HG02588 (cell line): ENCODE results near the gene TYW1.
"Not testable (repeated sequence)": the region's sequence is repeated elsewhere in the genome, so short reads cannot be mapped to it uniquely, and the experiment has no call there.

ENCODE experiments used
- ATAC-seq: cut with Tn5 transposase; IDR thresholded peaks from one replicate; pipeline ENCODE4 v1.9.1; 2021; ENCODE audit warnings: mild to moderate bottlenecking, moderate library complexity; ENCODE audit not compliant: unreplicated experiment

The TYW1 gene

DNA sequence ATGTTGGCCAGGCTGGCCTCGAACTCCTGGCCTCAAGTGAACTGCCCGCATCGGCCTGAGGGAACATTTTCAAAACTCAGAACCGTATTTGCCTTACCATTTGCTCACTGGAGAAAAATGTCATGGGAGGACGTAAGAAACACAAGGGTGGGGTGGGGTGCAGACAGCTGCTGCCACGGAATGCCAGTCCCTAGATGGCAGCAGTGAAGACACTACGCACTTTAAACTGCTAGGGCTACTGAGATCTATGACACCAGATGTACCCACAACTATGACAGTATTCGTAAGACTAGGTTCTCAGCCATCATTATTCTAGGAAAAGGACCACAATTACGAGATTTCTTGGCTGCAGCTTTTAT lies 2.0 kb upstream of the TYW1 start:
- ATAC-seq, result peak; percentile 29

DNA sequence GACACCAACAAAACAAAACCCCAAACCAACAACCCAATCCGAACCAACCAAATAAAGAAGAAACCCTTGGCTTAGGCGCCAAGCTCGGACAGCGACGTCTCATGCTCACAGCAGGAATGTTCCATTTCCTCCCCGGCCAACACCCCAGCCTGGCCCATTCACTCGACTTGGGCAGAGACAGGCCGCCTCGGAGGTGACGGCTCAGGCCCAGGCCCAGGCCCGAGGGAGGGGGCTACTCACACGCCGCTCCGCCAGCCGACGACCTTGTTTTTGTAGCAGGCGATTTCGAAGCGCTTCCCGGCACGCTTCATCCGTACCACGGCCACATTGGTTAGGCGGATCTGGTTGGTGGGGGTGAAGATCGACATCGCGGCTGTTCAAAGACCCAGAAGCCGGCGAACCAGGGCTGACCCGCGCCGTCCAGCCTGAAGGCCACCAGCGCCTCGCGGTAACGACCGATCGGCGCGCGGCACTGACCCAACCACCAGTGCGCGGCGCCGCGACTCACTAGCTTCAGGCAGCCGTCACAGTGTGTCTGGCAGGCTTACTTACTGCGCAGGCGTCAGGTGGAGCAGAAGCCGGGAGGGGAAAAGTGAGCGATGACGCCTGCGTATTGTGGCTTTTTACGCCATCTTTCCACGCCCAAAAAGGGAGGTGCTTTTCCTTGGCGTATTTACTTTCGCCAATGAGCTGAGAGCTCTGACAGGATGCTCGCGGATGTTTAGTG lies 1.4 kb upstream of the TYW1 start, which contains the start of gene SBDS:
Gene SBDS, minus strand, starts transcription at position 537 of the 727 bp plus-strand sequence. Its CDS starts 169 bp downstream, at position 368.
- ATAC-seq, result peak; percentile 60

DNA sequence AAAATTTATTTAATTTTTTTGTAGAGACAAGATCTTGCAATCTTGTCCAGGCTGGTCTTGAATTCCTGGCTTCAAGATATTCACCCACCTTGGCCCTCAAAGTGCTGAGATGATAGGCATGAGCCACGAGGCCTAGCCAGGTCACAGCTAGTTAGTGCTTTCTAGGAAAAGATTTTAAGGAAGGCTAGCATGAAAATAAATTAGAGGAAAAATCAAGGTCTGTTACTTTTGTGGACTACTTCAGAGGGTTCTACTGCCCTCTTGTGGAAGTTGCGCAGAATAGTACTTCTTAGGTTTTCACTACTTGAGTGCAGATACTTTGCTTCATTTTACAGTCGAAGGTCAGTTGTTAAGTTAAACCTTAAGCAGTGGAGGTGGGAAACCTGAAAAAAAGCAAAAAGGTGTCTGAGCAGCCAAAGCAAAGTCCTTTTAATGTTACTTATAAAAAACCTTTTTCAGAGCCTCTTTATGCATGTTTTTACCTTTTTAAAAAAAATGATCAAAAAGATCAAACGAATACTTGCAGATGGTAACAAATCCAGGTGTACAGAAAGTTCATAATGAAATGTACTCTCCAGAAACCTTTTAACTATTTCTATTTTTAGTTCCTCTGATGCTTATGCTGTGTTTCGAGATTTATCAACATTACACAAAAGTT lies 4.1 kb downstream of the TYW1 start:
- ATAC-seq, result not testable (repeated sequence)

DNA sequence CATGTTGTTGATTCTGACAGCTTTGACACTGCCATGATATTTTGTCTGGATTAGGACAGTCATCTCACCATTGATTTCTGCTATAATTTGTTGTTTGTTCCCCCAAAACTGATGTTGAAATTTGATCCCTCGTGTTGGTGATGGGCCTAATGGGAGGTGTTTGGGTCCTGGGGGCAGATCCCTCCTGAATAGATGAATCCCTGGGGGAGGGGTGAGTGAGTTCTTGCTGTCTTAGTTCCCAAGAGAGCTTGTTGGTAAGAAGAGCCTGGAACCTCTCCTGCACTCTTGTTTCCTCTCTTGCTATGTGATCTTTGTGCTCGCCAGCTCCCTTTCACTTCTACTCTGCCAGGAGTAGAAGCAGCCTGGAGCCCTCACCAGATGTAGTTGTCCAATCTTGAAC lies 7.5 kb downstream of the TYW1 start:
- ATAC-seq, result not testable (repeated sequence)

DNA sequence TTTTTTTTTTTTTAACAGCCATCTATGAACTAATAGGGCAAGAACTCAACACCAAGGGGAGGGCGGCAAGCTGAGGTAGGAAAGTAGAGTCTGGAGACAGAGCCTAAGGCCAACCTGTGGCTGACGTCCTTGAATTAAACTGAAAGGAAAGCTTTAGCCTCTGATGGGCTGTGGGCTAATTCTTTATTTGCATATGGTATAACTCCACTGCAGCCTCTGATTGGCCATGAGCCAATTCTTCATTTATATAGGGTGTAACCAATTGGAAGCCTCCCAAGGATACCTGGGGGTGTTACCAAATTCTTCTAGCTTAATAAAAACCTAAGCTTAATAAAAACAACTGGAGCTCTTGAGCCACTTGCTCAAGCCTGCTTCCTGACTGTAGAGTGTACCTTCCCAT lies 10.3 kb downstream of the TYW1 start:
- no peak for ATAC-seq

DNA sequence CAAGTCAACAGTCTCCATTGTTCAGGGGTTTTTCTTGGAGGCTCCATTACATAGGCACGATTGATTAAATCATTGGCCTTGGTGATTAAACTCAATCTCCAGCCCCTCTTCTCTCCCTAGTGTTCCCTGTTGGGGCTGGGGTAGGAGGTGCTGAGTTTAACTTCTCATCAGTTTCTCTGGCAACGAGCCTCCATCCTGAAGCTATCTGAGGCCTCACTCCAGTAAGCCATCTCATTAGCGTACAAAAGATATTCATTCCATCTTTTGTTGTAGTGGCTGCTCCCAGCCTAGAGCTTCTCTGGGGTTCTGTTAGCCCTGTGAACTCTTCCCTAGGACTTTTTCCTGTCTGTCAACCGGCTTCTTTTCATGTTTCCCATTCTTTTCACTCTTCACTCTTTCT lies 11.6 kb downstream of the TYW1 start:
- ATAC-seq, result no peak

DNA sequence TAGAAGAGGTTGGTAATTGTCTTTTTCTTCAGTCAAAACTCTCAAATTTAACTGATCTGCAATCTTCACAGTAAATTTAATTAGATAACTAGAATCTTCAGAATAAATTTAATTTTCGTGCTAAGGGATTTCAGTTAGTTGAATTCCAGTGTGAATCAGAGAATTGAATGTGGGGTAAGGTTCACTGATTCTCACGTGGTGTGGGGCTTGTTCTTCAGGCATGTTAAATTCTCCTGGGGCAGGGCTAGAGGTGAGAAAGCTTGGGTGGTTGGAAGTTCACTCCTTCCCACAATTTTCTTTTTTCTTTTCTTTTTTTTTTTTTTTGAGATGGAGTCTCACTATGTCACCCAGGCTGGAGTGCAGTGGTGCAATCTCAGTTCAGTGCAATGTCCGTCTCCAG lies 13.0 kb downstream of the TYW1 start:
- ATAC-seq, result not testable (repeated sequence)

DNA sequence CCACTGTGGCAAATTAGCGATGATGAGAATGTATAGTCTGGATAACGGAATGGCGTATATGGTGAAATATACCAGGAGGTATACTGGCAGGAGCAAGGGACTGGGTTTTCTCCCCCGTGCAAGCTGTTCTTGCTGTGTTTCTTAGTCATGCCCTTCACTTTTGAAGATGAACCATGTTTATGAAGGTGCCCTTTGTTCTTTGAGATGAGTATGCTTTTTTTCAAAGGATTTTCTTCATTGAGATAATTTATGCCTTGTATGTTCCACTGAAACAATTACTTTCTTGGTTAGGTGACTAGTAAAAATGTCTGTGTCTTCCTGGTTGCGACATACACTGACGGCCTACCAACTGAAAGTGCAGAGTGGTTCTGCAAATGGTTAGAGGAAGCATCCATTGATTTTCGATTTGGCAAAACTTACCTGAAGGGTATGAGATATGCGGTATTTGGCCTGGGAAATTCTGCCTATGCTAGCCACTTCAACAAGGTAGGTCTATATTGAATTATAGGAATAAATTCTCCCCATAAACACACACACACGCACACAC lies 17.5 kb downstream of the TYW1 start:
- ATAC-seq, result not testable (repeated sequence)

DNA sequence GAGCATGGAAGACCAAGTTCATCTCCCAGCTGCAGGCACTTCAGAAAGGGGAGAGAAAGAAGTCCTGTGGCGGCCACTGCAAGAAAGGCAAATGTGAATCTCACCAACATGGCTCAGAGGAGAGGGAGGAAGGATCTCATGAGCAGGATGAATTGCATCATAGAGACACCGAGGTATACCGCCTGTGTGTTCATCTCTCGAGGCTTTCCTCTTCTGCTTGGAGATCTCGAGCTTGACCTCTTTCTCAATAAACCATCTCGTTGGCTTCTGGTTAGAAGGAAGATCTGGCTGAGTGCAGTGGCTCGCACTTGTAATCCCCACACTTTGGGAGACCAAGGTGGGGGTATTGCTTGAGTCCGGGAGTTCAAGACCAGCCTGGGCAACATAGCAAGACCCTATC lies 21.3 kb downstream of the TYW1 start:
- not testable (repeated sequence) for ATAC-seq

DNA sequence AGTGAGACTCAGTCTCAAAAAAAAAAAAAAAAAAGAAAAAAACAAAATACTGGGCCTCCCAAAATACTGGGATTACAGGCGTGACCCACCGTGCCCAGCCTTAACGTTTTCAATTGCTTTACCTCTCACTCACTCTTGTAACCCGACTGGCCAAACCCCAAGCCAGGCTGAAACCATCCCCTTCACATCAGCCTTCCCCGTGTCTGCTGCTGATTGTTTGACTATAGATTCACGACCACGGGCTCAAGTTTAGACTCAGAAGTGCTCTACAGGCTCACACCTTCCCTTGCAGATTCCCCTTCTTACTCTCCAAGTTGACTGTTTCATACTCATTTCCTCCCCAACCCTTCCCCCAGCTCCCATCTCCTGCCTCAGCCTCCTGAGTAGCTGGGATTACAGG lies 22.3 kb downstream of the TYW1 start:
- no peak for ATAC-seq

DNA sequence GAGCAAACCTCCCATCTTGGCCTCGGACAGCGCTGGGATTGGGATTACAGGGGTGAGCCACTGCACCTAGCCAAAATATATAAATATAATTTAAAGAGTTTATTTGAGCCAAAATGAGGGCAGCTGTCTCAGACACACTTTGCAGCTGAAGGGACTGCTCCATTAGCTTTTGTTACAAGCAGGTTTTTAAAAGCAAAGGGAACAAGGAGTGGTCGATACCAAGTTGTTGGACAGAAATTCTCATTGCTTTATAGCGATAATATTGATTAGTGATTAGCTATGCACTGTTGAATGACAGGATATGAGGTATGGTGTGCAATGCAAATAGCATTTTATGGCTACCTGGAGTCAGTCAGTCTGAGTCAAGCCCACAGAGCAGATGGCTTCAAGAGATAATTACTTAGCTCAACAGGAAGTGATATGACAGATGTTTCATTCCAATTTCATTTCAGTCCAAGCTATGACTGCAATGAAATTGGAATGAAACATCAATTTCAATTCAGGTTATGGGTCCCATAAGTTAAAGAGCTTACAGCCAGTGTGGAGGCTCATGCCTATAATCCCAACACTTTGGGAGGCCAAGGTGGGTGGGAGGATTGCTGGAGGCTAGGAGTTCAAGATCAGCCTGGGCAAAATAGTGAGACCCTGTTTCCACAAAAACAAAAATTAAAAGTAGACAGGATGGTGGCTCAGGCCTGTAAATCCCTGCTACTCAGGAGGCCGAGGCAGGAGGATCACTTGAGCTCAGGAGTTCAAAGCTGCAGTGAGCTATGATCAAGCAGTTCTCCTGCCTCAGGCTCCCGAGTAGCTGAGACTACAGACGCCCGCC lies 23.1 kb downstream of the TYW1 start:
- no peak for ATAC-seq

DNA sequence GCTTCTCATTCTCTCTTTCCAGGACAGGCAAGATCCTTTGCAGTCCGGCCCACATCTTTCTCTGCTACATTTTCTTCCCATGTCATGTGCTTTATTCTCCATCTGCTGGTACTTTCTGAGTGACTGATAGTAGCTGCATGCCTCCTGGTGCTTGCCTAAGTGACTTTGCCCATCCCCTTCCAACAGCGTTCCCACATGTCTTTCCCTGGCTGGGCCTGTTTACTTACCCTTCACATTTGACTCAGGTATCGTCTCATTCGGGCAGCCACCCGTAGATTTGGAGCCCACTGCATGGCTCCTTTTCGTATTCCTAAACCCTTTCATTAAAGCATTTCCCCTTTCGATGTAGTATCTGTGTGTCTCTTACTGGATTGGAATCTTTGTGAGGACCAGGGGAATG lies 24.6 kb downstream of the TYW1 start:
- no peak for ATAC-seq

DNA sequence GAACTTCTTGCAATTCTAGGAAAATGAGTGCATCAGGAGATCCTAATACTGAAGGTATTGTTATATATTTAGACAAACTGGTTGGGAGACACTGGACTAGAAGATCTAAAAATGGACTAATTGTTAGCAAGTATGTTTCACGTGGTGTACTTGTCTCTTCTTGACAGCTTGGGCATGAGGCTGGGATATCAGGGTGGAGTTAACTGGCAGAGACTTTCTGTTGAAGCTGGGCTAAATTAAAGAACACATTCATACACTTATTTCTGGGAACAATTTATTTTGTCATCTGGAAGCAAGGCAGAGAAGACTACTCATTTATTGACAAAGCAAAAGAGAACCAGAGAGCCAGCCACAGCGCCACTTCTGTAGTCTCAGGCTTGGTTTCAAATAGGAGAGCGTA lies 25.9 kb downstream of the TYW1 start:
- ATAC-seq, result no peak

DNA sequence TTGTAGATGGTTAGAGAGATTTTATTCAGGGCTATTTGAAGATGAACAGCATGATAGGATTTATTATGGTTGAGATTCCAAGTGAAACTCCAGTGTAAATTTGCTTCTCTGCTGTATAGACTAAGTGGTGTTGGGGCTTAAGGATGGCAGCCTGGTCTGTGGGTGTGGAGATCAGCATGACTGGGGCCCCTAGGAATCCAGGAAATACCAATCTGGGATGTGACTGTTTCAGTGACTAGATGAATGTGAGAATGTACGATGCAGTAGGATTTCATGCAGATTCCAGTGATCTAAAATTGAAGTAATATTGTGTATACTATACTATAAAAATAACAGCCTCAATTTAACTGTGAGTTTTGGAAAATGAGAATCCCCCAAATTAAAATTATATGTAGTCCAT lies 28.8 kb downstream of the TYW1 start:
- not testable (repeated sequence) for ATAC-seq

DNA sequence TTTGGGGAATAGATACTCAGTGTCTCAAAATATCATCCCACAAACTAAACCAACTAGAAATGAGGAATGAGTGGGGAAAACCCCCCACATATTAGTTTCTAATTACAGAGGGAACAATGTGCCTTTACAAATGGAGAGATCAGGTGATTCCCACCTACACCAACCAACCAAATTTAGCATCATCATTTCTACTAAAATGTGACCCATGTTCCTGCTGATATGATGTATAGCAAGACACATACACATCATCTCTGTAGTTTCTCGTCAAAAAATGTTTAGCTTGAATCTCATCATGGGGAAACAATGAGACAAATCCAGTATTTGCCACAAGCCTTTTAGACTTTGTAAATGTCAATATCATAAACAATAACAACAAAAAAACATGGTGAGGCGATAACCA lies 35.1 kb downstream of the TYW1 start:
- not testable (repeated sequence) for ATAC-seq

DNA sequence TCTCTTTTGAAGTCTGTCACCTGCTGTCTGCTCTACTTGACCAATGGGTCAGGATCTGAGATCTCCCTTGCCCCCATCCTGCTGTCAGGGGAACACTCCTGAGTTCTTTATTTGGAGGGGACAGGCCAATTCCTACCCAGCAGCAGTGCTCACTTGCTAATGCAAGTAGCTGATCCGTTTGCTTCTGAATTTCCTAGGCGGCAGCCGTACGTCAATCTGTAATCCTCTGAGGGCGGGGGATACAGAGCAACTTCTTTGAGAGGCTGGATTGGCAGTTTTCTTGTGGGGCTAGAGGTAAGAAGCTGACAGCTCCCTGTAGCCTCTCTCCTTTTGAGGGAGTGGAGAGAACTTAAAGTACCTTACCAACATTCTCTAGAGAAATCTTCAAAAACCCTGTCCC lies 36.6 kb downstream of the TYW1 start:
- ATAC-seq, result no peak

DNA sequence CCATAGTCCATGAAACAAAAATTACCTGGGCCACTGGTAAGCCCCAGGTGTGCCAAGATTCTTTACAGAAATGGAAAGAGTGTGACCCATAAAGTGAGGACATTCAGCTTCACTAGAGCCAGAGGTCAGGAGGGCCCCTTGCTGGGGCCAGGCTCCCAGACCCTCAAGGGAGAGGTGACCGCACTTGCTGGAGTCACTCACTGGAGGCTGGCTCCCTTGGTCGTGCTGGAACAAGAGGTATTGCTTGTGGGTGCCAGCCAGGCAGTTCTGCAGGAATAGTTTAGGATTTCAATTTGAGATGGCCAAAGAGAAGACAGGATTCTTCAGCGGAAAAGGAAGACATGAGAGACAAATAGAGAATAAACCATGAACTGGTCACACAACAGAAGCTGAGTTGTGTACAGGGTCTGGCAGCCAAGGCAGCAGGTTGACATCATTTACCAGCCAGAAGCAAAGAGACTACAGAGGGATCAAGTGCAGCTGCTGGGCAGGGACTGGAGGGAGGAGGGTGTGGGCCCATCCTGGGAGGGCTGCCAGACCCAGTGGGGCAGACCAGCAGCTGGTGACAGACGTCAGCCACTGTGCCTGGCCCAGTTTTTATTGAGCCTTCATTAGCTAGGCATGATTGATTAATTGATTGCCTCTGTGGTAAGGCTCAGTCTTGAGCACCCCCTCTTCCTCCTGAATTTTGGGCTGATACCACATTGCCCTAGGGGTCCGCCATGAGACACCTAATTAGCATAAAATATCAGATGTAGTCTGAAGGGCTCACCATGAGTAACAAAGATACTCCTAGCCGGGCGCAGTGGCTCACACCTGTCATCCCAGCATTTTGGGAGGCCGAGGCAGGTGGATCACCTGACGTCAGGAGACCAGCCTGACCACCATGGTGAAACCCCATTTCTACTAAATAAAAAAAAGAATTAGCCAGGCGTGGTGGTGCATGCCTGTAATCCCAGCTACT lies 40.1 kb downstream of the TYW1 start:
- not testable (repeated sequence) for ATAC-seq

DNA sequence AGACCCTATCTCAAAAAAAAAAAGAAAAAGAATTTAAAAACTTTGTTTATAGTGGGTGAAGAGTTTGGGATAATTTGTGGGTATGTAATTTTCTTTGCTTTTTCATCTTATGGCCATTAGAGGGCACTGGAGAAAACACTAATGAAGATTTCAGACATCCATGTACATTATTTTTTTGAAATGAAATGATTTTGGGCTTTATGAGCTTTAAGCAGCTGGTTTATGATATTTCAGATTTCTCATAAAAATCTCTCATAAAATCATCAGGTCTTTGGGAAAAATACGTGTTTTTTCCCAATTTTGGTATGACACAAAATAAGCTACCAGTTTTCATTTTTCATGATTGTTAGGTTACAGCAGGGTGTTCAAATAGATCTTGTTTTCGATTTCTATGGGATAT lies 44.2 kb downstream of the TYW1 start:
- not testable (repeated sequence) for ATAC-seq

DNA sequence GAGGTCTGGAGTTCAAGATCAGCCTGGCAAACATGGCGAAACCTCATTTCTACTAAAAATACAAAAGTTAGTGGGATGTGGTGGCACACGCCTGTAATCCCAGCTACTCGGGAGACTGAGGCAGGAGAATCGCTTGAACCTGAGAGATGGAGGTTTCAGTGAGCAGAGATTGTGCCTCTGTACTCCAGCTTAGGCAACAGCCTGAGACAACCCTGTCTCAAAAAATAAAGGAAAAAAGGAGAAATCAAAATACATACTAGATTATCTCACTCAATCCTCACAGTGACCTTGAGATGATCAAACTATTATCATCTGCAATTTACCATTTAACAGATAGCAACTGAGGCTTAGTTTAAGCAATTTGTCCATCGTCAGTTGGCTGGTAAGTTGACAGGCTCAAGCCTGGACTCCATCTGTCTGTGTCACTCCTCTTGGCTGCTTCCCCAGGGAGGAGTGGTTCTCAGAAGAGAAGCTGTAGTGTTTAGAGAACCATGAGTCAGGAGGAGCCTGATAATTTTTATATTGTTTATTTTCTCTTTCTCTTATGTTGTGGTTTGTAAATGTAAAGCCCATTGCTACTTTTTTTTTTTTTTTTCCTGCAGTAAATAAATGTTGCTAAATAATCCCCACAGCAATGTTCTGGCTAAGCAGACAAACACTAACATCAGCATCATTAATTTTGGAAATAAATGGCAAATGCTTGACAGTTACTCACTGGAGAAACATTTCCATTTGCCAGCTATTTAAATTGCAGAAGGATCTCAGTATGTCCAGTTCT lies 46.3 kb downstream of the TYW1 start:
- not testable (repeated sequence) for ATAC-seq

DNA sequence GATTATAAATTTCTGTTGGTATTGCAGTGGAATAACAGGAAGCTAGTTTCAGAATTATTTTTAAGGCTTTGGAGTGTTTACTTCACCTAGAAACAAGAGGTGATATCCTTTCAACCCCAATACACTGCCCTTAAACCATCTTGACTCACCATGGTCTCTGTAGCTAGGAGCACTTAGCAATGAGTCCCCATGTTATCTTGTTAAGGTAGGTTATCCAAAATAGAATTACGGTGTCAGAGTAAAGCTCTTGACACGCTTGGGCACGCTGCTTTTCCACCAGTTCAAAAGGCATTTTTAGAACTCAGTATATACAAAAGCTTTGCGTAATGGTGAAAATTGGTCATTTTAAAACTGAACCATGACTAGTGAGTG lies 46.9 kb downstream of the TYW1 start:
- ATAC-seq, result not testable (repeated sequence)
